MM.1S (cell line): Measurements from ENCODE around the gene OTOP3.
"Not testable (repeated sequence)": the region's sequence is repeated elsewhere in the genome, so short reads cannot be mapped to it uniquely, and the experiment has no call there.

Source experiments
- DNase-seq: peaks from one replicate; pipeline ENCODE4 v3.0.0-alpha.2; 2015
- H2AFZ ChIP-seq: fragments of 300-600 bp; sonication (generic); 2 replicates; pipeline ENCODE4 v1.6.0; 2016; ENCODE audit warnings: antibody characterized with exemption, low read length
- H3F3A ChIP-seq: fragments of 300-600 bp; sonication (generic); 2 replicates; pipeline ENCODE4 v1.6.1; 2016; ENCODE audit warnings: mild to moderate bottlenecking, antibody characterized with exemption, low read length, moderate library complexity, mixed read lengths; ENCODE audit not compliant: insufficient read depth
- H3K27ac ChIP-seq: fragments of 300-600 bp; sonication (generic); 2 replicates; pipeline ENCODE4 v1.5.1; 2016; ENCODE audit warnings: mild to moderate bottlenecking, low read length
- H3K27me3 ChIP-seq: fragments of 300-600 bp; sonication (generic); replicated peaks from 2 replicates; pipeline ENCODE4 v1.6.0; 2016; ENCODE audit warnings: low read length; ENCODE audit not compliant: insufficient read depth
- H3K36me3 ChIP-seq: fragments of 300-600 bp; sonication (generic); replicated peaks from 2 replicates; pipeline ENCODE4 v1.6.1; 2016; ENCODE audit warnings: mild to moderate bottlenecking, low read length, mixed read lengths; ENCODE audit not compliant: insufficient read depth
- H3K4me1 ChIP-seq: fragments of 300-600 bp; sonication (generic); 2 replicates; pipeline ENCODE4 v1.6.1; 2016; ENCODE audit warnings: low read length, mixed read lengths
- H3K4me2 ChIP-seq: fragments of 300-600 bp; sonication (generic); 2 replicates; pipeline ENCODE4 v1.6.0; 2016; ENCODE audit warnings: low read depth, low read length
- H3K4me3 ChIP-seq: fragments of 300-600 bp; sonication (generic); 2 replicates; pipeline ENCODE4 v1.5.1; 2016; ENCODE audit warnings: low read length, mixed read lengths
- H3K79me2 ChIP-seq: fragments of 300-600 bp; sonication (generic); 2 replicates; pipeline ENCODE4 v1.6.1; 2016; ENCODE audit warnings: mixed run types, low read length, mixed read lengths
- H3K9ac ChIP-seq: fragments of 300-600 bp; sonication (generic); 2 replicates; pipeline ENCODE4 v1.6.1; 2016; ENCODE audit warnings: low read length, mixed read lengths
- H3K9me2 ChIP-seq: fragments of 300-600 bp; sonication (generic); replicated peaks from 2 replicates; pipeline ENCODE4 v1.6.1; 2016; ENCODE audit warnings: mild to moderate bottlenecking, low read length, mixed read lengths; ENCODE audit not compliant: insufficient read depth
- H3K9me3 ChIP-seq: fragments of 300-600 bp; sonication (generic); replicated peaks from 2 replicates; pipeline ENCODE4 v1.6.1; 2016; ENCODE audit warnings: mild to moderate bottlenecking, low read length, mixed read lengths; ENCODE audit not compliant: insufficient read depth
- H4K20me1 ChIP-seq: fragments of 300-600 bp; sonication (generic); 2 replicates; pipeline ENCODE4 v1.6.1; 2016; ENCODE audit warnings: mild to moderate bottlenecking, low read length, moderate library complexity, mixed read lengths; ENCODE audit not compliant: insufficient read depth
- EZH2 ChIP-seq: fragments of 300-600 bp; sonication (generic); optimal IDR thresholded peaks from 2 replicates; pipeline ENCODE3; 2017; ENCODE audit warnings: low read depth, mild to moderate bottlenecking, antibody characterized with exemption, low read length, mixed read lengths
- EZH2phosphoT487 ChIP-seq: fragments of 300-600 bp; sonication (generic); IDR thresholded peaks from 2 replicates; pipeline ENCODE4 v1.6.1; 2018; ENCODE audit warnings: antibody characterized with exemption, low read length
- TF ChIP-seq, protein P1 (sequence below): fragments of 300-600 bp; sonication (generic); IDR thresholded peaks from 2 replicates; pipeline ENCODE4 v1.5.1; 2016; ENCODE audit warnings: antibody characterized with exemption, low read length, mixed read lengths

Gene OTOP3

DNA sequence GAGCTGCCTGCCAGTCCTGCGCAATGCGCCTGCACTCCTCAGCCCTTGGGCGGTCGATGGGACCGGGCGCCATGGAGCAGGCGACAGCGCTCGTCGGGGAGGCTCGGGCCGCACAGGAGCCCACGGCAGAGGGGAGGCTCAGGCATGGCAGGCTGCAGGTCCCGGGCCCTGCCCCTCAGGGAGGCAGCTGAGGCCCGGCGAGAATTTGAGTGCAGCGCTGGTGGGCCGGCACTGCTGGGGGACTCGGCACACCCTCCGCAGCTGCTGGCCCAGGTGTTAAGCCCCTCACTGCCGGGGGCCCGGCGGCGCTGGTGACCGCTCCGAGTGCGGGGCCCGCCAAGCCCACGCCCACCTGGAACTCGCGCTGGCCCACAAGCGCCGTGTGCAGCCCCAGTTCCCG lies 28.7 kb upstream of the OTOP3 start:
- no peak for DNase-seq
- no peaks in the 10 kb centered on the region for H3K4me1 ChIP-seq
- no peaks in the 10 kb centered on the region for H3K79me2 ChIP-seq
- no peak overlapping the region for H3K27ac ChIP-seq
- no peak overlapping the region for H3K4me2 ChIP-seq
- H3F3A ChIP-seq: no peaks in the 10 kb centered on the region
- no peaks in the 10 kb centered on the region for H3K9me2 ChIP-seq
- H4K20me1 ChIP-seq: no peaks in the 10 kb centered on the region
- no peak overlapping the region for H3K9ac ChIP-seq
- no peak overlapping the region for H3K4me3 ChIP-seq
- H3K9me3 ChIP-seq: no peaks in the 10 kb centered on the region
- H2AFZ ChIP-seq: no peak overlapping the region
- peaks cover 46% of the 10 kb centered on the region for H3K27me3 ChIP-seq
- TF ChIP-seq, protein P1, sequence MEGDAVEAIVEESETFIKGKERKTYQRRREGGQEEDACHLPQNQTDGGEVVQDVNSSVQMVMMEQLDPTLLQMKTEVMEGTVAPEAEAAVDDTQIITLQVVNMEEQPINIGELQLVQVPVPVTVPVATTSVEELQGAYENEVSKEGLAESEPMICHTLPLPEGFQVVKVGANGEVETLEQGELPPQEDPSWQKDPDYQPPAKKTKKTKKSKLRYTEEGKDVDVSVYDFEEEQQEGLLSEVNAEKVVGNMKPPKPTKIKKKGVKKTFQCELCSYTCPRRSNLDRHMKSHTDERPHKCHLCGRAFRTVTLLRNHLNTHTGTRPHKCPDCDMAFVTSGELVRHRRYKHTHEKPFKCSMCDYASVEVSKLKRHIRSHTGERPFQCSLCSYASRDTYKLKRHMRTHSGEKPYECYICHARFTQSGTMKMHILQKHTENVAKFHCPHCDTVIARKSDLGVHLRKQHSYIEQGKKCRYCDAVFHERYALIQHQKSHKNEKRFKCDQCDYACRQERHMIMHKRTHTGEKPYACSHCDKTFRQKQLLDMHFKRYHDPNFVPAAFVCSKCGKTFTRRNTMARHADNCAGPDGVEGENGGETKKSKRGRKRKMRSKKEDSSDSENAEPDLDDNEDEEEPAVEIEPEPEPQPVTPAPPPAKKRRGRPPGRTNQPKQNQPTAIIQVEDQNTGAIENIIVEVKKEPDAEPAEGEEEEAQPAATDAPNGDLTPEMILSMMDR: no peak
- TF ChIP-seq EZH2phosphoT487 (no peak), EZH2 (no peak)
- no peaks in the 10 kb centered on the region for H3K36me3 ChIP-seq

DNA sequence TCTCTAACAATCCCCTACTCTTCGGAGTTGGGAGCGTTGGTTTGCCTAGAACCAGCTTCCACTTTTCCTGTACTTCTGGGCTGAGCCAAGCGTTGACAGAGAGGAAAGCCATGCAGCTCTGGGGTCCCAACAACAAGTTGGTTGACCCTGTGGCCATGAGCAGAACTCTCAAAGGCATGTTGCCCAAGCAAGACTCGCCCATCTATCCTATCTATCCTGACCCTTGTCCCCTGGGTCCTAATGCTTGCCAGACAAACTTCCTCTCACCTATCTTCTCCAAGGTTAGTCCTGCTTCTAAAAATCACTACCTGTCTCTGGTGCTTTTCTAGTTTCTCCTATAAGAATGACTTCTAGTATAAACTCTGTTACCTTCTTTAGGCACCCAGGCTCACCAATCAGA lies 26.6 kb upstream of the OTOP3 start:
- H3K36me3 ChIP-seq, DNase-seq, H3K4me2 ChIP-seq, H3K4me1 ChIP-seq, H3K27ac ChIP-seq, H3K79me2 ChIP-seq, H3F3A ChIP-seq, H3K4me3 ChIP-seq, H3K9me2 ChIP-seq, H3K9ac ChIP-seq, H4K20me1 ChIP-seq, H2AFZ ChIP-seq, H3K9me3 ChIP-seq: not testable (repeated sequence)
- H3K27me3 ChIP-seq: peaks cover 30% of the 10 kb centered on the region

DNA sequence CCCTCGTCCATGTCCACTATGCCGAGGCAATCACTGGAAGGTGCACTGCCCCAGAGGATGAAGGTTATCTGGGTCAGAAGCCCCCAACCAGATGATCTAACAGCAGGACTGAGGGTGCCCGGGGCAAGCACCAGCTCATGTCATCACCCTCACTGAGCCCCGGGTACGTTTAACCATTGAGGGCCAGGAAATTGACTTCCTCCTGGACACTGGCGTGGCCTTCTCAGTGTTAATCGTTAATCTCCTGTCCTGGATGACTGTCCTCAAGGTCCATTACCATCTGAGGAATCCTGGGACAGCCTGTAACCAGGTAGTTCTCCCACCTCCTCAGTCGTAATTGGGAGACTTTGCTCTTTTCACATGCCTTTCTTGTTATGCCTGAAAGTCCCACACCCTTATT lies 24.3 kb upstream of the OTOP3 start:
- not testable (repeated sequence) for H3K27ac ChIP-seq, H2AFZ ChIP-seq, H3K9me2 ChIP-seq, H3K9ac ChIP-seq, H3K9me3 ChIP-seq, H3K4me2 ChIP-seq, H3K36me3 ChIP-seq, DNase-seq, H3K4me1 ChIP-seq, H3F3A ChIP-seq, H4K20me1 ChIP-seq, H3K4me3 ChIP-seq, H3K79me2 ChIP-seq
- H3K27me3 ChIP-seq: peaks cover 27% of the 10 kb centered on the region

DNA sequence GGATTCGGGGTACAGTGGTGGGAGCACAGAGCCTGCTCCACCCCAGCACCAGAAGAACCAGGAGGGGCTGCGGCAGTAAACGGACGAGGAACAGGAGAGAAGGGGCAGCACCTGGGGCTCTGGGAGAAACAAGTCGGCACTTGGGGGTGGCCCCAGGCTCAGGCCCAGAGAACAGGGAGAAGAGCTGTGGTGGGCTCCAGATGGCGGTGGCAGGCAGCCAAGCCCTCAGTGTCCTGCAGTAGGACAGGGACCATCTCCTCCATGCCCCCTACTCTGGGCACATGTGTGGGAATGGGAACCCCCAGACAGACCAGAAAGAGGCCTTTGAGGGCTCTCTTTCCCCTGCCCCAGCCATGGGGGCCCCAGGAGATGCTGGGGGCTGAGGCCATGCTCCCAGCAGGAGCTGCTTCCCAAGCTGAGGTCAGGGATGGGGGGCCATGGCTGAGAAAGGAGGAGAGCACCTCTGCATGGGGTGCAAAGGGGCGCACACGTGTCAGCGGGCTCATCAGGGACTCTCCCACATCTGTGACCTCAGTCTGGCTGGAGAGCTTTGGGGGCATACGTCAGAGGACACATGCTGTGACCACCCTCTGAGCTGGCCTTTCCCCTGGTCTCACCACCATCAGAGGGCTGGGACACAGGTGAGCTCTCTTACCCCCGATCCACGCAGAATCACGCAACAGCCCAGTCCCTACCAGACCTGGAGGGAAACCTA lies 19.4 kb upstream of the OTOP3 start:
- Histone ChIP-seq H3K4me1 (no peaks in the 10 kb centered on the region), H3K9me2 (no peaks in the 10 kb centered on the region), H3K79me2 (no peaks in the 10 kb centered on the region), H2AFZ (no peak overlapping the region), H3F3A (no peaks in the 10 kb centered on the region), H3K9ac (no peak overlapping the region), H3K4me2 (no peak overlapping the region), H3K9me3 (no peaks in the 10 kb centered on the region), H3K27ac (no peak overlapping the region), H4K20me1 (no peaks in the 10 kb centered on the region), H3K4me3 (no peak overlapping the region), H3K27me3 (peaks cover 66% of the 10 kb centered on the region), H3K36me3 (no peaks in the 10 kb centered on the region)
- DNase-seq: no peak
- TF ChIP-seq, protein P1: no peak
- TF ChIP-seq EZH2 (no peak), EZH2phosphoT487 (no peak)
